Glomerular visceral epithelial cell (primary cell): ENCODE data around the gene IBA57.
A peak's percentile ranks its signal among the peaks of the same experiment; 100 is the strongest.
"Not testable (repeated sequence)": the region's sequence is repeated elsewhere in the genome, so short reads cannot be mapped to it uniquely, and the experiment has no call there.

Source experiments
- DNase-seq: peaks from one replicate; pipeline ENCODE4 v3.0.0-alpha.2; 2016; ENCODE audit errors: extremely low spot score

The IBA57 gene

DNA sequence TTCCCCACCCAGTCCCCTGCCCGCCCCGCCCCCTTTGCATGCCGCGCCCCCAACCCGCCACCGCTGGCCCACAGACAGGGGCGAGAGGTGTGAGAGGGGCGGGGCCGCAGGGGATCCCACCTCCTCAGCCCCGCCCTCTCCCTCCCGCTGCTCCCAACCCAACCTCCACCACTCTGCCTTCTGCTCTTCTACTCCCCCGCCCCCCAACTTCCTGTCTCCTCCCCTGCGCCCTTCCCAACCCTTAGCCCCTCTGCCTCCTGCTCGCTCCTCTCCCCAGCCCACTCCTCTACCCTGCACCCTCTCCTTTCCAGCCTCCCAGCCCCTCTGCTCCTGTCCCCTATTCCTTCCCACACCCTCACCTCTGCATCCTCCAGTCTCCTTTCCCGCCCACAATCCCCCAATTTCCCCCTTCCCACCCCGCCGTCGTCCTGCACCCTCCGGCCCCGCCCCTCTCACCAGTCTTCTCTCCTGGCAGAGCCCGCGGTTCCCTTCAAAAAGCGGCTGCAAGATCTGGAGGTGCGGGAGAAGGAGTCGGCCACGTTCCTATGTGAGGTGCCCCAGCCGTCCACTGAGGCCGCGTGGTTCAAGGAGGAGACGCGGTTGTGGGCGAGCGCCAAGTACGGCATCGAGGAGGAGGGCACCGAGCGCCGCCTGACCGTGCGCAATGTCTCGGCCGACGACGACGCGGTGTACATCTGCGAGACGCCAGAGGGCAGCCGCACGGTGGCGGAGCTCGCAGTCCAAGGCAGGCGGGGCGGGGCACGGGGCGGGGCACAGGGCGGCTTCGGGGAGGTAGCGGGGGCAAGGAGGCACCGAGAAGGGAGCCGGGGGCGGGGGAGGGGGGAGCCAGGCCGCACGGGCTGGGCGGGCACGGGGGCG lies 47.6 kb downstream of the IBA57 start:
- DNase-seq: peak; percentile 89

DNA sequence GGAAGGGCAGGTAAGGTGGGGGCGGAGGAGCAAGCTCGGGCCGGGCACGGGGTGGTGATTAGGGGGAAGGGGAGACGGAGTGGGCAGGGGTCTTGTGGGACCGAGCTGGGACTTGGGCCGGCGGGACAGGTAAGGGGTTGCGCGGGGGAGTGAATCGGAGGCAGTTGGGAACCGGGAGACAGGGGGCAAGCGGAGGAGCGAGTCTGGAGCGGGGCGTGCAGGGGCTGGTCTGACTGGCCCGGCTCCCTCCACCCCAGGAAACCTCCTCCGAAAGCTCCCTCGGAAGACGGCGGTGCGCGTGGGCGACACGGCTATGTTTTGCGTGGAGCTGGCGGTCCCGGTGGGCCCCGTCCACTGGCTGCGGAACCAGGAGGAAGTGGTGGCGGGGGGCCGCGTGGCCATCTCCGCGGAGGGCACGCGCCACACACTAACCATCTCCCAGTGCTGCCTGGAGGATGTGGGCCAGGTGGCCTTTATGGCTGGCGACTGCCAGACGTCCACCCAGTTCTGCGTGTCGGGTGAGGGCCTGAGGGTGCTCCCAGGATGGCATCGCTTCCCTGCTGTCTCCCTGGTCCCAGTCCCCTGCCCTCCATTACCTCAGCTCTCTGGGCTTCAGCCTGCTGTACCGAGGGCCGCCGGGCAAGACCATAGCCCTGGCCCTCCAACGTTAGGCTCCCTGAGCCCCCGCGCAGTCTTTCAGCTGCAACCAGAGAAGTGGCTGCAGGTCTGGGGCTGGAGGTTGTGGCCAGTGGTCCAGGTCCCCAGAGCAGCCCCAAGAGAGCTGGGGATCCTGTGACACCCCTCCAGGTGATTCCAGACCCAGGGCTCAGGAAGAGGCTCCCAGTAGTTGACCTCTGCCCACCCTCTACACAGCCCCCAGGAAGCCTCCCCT lies 48.6 kb downstream of the IBA57 start:
- no peak for DNase-seq

DNA sequence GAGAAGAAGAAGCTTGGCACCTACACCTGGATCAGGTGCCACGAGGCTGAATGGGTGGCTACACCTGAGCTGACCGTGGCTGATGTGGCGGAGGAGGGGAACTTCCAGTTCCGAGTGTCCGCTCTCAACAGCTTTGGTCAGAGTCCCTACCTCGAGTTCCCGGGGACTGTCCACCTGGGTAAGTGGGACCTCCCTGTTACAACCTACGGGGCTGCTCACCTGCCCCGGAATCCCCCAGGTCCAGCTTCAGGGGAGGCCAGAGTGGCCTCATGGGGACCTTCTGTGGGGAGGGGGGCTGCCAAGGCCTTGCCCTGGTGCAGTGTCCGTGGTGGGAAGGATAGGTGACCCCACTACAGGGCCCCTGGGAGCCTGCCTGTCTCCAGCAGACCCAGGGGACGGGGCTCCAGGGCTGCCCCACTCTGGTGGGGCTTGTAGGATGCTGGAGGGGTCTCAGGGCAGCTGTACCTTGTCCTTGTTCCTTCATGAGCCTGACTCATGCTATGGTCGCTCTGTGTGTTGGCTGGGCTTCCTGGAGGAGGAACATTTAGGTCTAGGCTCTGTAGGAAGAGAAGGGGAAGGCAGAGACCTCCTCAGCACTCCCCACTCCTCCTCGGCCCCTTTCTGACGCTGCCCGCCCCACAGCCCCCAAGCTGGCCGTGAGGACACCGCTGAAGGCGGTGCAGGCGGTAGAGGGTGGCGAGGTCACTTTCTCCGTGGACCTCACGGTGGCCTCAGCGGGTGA lies 49.5 kb downstream of the IBA57 start:
- DNase-seq: no peak

DNA sequence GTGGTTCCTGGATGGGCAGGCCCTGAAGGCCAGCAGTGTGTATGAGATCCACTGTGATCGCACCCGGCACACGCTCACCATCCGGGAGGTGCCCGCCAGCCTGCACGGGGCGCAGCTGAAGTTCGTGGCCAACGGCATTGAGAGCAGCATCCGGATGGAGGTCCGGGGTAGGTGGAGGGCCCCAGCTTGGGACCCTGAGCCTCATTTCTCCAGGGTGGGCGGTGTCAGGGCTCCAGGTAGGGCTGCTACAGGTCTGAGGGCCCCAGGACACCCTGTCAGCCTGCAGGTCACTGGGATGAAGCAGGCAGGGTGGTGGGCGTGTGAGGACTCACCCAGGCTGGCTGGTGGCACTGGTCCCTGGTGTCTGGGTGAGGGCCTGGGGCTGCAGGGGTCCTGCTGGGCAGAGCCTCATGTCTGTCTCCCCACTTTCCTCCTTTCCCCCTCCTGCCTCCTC lies 50.1 kb downstream of the IBA57 start:
- DNase-seq: no peak

DNA sequence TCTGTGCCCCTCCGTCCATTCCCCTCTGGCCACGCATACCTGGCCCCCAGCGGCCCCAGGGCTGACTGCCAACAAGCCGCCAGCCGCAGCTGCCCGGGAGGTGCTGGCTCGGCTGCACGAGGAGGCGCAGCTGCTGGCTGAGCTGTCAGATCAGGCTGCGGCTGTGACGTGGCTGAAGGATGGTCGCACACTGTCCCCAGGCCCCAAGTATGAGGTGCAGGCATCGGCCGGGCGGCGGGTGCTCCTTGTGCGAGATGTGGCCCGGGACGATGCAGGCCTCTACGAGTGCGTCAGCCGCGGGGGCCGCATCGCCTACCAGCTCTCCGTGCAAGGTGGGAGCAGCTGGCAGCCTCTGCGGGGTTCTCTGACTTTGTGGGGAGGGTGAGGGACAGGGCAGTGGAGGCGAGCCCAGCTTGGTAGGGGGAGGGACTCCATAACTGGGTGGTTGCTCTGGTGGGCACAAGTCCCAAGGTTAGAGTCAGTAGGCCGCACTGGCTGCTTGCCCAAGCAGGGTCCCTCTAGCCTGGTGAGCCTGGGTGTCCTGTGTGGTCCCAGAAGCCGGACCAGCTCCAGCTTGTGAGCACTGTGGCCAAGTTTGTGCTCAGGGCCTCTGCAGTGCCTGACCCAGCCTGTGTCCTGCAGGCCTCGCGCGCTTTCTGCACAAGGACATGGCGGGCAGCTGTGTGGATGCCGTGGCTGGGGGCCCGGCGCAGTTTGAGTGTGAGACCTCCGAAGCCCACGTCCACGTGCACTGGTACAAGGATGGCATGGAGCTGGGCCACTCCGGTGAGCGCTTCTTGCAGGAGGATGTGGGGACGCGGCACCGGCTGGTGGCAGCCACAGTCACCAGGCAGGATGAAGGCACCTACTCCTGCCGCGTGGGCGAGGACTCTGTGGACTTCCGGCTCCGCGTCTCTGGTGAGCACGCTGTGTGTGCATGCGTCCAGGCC lies 51.0 kb downstream of the IBA57 start:
- no peak for DNase-seq

DNA sequence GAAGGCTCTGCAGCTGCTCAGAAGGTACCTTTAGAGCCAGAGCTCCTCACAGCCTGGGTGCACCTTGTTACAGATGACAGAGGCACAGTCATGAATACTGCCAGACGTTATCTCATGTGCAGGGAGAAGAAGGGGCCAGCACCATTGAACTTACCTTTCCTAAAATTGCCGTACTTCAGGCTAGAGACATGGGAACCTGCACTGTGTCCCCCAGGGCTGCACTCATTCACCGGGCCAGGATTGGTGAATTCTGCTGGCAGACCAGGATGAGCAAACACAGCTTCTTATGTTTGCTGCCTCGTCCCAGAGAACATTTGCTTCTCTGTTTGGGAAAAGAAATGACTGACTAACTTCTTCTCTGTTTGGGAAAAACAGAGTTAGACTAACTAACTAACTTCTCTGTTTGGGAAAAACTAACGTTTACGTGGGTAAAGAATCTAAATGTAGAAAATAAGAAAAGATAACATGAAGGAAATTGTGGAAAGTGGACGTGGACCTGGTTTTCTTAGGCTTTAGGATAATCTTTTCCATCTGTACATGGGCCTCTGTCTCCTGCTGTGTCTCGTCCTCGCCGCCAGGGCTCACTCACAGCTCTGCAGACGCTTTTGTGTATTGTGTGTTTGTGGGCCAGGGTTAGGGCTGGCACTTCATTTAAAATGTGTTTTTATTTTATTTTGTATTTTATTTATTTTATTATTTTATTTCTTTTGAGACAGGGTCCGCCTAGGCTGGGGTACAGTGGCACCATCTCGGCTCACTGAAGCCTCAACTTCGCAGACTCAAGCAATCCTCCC lies 52.1 kb downstream of the IBA57 start:
- no peak for DNase-seq

DNA sequence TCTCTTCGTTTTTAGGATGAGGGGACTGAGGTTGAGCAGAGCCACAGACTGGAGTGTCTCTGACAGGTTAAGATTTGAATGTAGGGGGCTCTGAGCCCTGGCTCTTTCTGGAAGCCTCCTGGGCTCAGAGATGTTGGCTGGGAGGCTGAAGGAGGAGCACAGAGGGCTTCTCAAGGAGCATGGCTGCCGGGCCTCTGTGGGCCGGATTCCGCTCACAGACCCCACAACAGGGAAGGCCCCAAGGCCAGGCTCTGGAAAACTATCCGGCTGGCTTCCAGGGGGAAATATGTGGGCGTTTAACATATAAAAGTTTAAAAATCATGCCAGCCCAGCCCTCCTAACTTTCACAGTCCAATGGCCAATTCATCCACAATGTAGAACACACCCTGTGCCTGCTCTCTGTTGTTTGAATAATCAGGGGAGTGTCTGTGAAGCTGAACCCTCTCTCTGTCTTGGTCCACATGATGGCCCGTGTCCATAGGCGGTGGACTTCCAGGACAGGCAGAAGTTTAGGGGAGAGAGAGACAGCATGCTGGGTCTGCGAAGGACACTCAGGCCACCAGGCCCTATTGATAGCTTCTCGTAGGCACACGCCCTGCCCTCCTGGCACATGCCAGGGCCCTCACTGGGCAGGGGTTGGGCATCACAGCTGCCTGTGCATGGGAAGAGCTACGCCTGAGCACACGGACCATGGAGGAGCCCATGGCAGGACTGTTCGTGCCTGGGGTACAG lies 53.1 kb downstream of the IBA57 start:
- DNase-seq: no peak

DNA sequence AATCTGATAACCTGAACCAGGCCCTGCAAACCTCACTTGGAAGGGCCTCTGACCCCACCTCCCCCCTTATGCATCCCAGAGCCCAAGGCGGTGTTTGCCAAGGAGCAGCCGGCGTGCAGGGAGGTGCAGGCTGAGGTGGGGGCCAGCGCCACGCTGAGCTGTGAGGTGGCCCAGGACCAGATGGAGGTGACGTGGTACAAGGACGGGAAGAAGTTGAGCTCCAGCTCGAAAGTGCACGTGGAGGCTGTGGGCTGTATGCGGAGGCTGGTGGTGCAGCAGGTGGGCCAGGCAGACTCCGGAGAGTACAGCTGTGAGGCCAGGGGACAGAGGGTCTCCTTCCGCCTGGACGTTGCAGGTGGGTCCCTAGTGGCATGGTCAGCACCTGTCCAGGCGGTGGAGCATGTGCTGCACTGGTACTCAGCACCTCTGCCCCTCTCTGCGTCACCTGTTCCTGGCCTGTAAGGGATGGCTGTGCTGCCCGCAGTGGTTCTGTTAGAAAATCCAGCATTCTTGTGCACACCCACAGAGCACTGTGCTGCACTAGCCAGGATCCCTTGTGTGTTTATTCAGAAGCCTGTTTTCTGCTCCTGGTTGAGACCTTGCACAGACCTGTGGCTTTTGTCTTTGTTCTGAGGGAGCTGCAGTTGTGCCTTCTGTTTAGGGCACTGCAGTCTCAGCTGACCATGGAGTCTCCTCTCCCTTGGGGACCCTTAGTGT lies 53.8 kb downstream of the IBA57 start:
- no peak for DNase-seq

DNA sequence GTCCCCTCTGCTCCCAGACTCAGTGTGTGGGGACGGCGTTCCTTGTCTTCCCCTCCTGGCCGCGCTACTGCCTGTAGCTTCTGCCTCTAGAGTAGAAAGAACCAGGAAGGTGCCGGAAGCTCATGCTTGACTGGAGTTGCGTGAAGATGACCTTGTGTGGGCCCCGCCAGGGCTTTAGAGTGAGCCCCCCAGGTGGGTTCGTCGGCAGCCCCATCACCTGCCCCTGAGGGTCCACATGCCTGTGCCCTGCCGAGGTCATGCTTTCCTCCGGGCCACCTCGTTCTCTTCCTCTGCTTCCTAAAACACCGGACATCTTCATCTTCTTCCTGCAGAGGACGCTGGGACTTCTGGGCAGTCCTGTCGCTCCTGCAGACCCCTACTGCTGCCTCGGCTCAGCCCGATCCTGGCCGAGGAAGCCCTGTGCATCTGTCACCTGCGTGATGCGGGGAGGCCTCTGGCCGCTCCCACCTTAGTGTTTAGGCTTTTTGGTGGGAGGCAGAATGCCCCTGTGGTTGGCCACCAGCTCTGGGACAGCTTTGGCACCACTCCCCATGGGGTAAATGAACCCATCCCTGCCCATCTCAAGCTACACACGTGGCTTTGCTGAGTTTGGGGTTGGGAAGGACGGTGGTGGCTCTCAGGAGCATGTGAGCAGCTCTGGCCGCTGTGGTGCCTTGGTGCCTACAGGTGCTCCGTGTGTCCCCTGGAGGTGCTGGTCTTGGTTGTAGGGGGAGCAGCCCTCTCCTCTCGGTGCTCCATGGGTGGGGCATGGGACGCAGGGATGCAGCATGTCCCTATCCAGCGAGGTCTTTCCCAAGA lies 54.6 kb downstream of the IBA57 start:
- no peak for DNase-seq

DNA sequence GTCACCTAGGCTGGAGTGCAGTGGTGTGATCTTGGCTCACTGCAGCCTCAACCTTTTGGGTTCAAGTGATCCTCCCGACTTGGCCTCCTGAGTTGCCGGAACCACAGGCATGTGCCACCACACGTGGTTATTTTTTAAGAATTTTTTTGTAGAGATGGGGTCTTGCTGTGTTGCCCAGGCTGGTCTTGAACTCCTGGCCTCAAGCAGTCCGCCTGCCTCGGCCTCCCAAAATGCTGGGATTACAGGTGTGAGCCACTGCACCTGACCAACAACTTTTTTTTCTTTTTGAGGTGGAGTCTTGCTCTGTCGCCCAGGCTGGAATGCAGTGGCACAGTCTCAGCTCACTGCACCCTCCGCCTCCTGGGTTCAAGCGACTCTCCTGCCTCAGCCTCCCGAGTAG lies 55.5 kb downstream of the IBA57 start:
- not testable (repeated sequence) for DNase-seq

DNA sequence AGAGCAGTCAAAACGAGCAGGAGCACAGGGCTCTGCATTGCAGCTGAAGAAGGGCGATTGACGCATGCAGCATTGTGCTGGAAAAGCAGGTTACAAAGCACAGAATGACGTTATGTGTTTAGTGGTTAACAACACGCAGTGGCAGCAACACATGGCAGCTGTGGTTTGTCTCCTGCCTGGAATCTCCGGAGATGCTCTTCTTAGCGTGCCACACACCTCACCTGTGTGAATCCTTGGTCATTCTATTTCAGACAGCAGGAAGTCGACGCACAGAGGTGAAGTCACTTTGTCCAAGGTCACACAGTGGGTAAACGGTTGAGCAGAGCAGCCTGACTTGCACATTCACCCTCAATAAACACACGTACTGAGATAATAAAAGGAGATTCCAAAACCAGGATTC lies 56.9 kb downstream of the IBA57 start:
- DNase-seq: no peak

DNA sequence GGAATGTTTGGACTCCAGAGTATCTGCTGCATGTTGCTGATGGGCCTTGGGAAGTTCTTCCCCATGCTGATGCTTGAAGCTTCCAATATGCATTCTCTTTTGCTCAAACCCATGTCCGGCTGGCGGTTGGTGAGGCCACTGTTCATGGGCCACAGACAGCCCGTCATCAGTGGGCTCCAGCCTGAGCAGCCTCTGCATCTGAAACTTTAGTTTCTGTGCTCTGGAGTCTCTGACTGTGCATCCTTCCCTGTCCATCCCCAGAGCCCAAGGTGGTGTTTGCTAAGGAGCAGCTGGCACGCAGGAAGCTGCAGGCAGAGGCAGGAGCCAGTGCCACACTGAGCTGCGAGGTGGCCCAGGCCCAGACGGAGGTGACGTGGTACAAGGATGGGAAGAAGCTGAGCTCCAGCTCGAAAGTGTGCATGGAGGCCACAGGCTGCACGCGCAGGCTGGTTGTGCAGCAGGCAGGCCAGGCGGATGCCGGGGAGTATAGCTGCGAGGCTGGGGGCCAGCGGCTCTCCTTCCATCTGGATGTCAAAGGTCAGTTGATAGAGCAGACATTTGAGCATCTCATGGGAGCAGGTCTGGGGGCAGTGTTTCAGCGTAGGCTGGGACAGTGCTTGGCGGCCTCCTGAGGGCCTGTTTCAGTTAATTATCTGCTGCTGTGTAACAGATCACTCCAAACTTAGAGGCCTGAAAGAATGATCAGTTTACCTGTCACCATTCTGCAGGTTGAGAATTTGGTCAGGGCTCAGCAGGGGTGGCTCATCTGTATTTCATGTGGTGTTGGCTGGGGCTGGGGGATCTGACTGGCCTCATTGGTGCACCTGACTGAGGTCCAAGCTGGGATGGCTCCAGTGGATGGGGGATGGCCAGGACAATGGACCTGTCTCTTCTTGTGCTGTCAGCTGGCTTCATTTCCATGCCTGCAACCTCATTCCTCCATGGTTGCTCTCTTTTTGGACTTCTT lies 58.9 kb downstream of the IBA57 start:
- no peak for DNase-seq

DNA sequence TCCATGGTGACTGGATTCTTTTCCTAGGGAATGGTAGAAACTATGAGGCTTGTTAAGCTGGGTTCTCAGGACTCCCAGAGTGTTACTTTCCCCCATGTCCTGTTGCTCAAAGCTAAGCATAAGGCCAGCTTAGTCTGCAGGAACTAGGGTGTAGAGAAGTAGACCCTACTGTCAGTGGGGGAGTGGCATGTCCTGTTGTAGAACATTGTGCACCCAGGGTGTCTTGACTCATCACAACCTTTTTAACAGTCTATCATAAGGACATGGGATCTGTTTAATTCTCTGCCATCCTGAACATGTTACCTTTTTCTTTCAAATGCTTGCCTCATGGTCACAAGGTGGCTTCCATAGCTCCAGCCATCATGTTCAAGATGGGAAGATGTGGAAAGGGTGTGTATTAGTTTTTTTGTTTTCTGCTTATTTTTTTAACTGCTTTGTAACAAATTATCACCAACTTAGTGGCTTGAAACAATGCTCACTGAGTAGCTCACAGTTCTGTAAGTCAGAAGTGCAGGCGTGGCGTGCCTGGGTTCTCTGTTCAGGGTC lies 59.6 kb downstream of the IBA57 start:
- DNase-seq: no peak

DNA sequence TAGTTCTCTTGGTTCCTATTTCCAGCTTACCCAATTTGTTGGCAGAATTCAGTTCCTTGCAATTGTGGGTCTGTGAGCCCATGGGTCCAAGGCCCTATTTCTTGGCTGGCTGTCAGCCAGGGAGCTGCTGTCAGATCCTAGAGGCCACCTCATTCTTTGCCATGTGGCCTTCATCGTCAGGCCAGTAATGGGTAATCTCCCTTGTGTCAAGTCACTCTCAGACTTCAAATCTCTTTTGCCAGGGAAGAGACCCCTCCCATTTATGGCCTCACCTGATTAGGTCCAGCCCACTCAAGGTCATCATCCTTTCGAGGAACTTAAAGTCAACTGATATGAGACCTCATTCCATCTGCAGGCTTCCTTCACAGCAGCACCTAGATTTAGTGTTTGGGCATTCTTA lies 60.1 kb downstream of the IBA57 start:
- DNase-seq: no peak

DNA sequence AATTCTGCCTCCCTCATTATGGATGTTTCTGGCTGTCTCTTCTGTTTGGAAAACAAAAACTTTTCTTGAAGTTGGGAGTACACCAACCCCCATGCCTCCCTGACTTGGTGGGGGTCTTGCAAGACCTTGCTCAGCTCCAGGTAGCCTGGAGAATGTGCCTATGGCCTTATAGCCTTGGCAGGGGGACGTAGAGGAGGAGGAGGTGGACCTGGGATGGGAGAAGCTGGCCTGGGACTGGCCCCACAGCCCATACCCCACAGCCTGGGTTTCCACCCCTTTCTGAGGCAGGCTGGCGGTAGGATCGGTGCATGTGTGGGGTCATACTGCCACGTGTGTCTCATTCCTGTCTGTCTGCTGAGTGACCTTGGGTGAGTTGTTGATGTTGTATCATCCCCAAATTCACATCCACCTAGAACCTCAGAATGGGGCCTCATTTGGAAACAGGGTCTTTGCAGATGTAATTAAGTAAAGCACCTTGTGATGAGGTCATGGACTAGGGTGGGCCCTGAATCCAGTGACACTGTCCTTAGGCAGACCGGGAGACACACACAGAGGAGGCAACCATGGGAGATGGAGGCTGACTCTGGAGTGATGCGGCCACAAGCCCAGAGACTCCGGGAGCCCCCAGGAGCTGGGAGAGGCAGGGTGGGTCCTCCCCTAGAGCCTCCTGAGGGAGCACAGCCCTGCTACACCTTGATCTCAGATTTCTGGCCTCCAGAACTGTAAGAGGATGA lies 60.7 kb downstream of the IBA57 start:
- no peak for DNase-seq
